Measurements from ENCODE around the gene ABAT.

DNA sequence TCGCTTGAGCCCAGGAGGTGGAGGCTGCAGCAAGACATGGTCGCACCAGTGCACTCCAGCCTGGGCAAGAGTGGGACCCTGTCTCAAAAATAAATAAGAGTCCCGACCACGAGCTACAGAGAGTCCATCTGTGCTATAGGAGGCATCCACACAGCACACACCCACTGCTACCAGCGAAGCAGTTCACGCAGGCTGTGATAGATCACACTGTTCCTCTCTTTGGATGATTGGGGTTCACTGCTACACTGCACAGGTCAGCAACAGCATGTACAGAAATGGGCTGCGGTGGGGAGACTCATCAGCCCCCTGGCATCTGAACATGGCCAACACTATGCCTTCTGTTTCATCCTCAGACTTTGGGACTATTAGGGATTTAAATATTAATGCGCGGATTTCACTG is 157.0 kb downstream of the ABAT start:
- TF ChIP-seq CTCF (IDR thresholded peaks at IDR 0.05; ENCODE audit: low read length) (no peak), EZH2 (IDR thresholded peaks at IDR 0.05; ENCODE audit: borderline replicate concordance, low read length) (no peak)

Data from OCI-LY1 (cell line).